Measurements from ENCODE around the gene LAMA3.
A peak's percentile ranks its signal among the peaks of the same experiment; 100 is the strongest.

Gene LAMA3

GRCh38 chr18:23800902-23801301 is 111.6 kb downstream of the LAMA3 start:
- H3K27ac ChIP-seq: no peak overlapping the region
- no peak for TF ChIP-seq CTCF (IDR thresholded peaks at IDR 0.05; ENCODE audit: low read depth, low read length)
- peaks cover 2% of the 10 kb centered on the region for H3K9me3 ChIP-seq (ENCODE audit: severe bottlenecking)
- H3K36me3 ChIP-seq: no peaks in the 10 kb centered on the region; the same call in 1 of the 2 replicates
- H3K27me3 ChIP-seq (ENCODE audit: insufficient read depth, low read depth, severe bottlenecking): no peaks in the 10 kb centered on the region
- H3K4me3 ChIP-seq (ENCODE audit: low read depth, low read length): no peak overlapping the region
- no peak for DNase-seq

DNA sequence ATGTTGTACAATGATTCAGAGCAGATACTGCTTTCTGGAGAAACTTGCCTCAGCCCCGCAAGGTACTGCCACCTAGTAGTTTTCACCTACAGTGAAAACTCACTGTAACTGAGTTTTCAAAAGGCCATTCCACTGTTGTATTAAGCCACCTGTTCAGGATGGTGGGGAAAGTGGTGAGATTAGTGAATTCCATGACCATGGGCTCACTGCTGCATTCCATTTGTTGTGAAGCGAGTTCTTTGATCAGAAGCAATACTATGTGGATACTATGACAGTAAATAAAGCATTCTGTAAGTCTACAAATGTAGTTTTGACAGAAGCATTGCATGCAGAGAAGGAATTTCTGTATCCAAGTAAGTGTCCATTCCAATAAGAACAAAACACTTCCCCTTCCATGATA is 113.6 kb downstream of the LAMA3 start:
- no peak for DNase-seq
- no peak overlapping the region for H3K27ac ChIP-seq
- TF ChIP-seq CTCF (IDR thresholded peaks at IDR 0.05; ENCODE audit: low read depth, low read length): no peak
- H3K9me3 ChIP-seq (ENCODE audit: severe bottlenecking): peaks cover 2% of the 10 kb centered on the region
- H3K27me3 ChIP-seq (ENCODE audit: insufficient read depth, low read depth, severe bottlenecking): no peaks in the 10 kb centered on the region
- H3K4me3 ChIP-seq (ENCODE audit: low read depth, low read length): no peak overlapping the region
- H3K36me3 ChIP-seq: no peaks in the 10 kb centered on the region; the same call in 1 of the 2 replicates

- DNase-seq: no peak
- Histone ChIP-seq H3K27me3 (ENCODE audit: insufficient read depth, low read depth, severe bottlenecking) (no peaks in the 10 kb centered on the region), H3K36me3 (no peaks in the 10 kb centered on the region; the same call in 1 of the 2 replicates), H3K4me3 (ENCODE audit: low read depth, low read length) (no peak overlapping the region), H3K27ac (no peak overlapping the region), H3K9me3 (ENCODE audit: severe bottlenecking) (peaks cover 2% of the 10 kb centered on the region)
- TF ChIP-seq CTCF (IDR thresholded peaks at IDR 0.05; ENCODE audit: low read depth, low read length): no peak
Observed at GRCh38 chr18:23803755-23804154, 114.5 kb downstream of the LAMA3 start.

- Histone ChIP-seq H3K27ac (no peak overlapping the region), H3K9me3 (ENCODE audit: severe bottlenecking) (no peaks in the 10 kb centered on the region), H3K4me3 (ENCODE audit: low read depth, low read length) (no peak overlapping the region), H3K27me3 (ENCODE audit: insufficient read depth, low read depth, severe bottlenecking) (no peaks in the 10 kb centered on the region), H3K36me3 (no peaks in the 10 kb centered on the region; the same call in 1 of the 2 replicates)
- no peak for TF ChIP-seq CTCF (IDR thresholded peaks at IDR 0.05; ENCODE audit: low read depth, low read length)
- no peak for DNase-seq
Observed at GRCh38 chr18:23805898-23806297, 116.6 kb downstream of the LAMA3 start.

DNA sequence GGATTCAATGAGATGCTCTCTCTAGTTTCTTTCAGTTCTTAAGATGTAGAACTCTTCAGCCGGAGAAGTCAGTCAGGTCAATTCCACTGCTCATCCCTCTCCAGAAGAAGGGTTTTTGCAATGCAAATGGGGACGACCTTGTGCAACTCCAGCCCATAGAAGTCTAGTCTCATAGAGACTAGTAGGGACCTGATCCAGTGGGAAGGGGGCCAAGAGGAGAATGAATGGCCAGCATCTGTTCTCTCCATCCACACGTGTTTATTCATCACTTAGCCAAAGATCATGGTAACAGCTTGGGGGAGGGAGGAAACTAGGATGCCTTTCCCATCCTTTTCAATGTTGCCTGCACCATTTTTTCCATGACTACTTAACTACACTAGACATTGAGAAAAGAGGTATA is 120.2 kb downstream of the LAMA3 start:
- no peaks in the 10 kb centered on the region for H3K36me3 ChIP-seq
- DNase-seq: no peak
- no peaks in the 10 kb centered on the region for H3K9me3 ChIP-seq (ENCODE audit: severe bottlenecking)
- TF ChIP-seq CTCF (IDR thresholded peaks at IDR 0.05; ENCODE audit: low read depth, low read length): no peak
- no peaks in the 10 kb centered on the region for H3K27me3 ChIP-seq (ENCODE audit: insufficient read depth, low read depth, severe bottlenecking)
- no peak overlapping the region for H3K4me3 ChIP-seq (ENCODE audit: low read depth, low read length)
- no peak overlapping the region for H3K27ac ChIP-seq

- Histone ChIP-seq H3K4me3 (ENCODE audit: low read depth, low read length) (no peak overlapping the region), H3K9me3 (ENCODE audit: severe bottlenecking) (no peaks in the 10 kb centered on the region)
Observed at GRCh38 chr18:23810396-23810795, 121.1 kb downstream of the LAMA3 start.

More at GRCh38 chr18:23810396-23810795, 121.1 kb downstream of the LAMA3 start:
- Histone ChIP-seq H3K36me3 (no peaks in the 10 kb centered on the region), H3K27me3 (ENCODE audit: insufficient read depth, low read depth, severe bottlenecking) (no peaks in the 10 kb centered on the region), H3K27ac (no peak overlapping the region)
- peak; percentile 18 for DNase-seq
- TF ChIP-seq CTCF (IDR thresholded peaks at IDR 0.05; ENCODE audit: low read depth, low read length): no peak

All from WERI-Rb-1 (cell line).